Activated B cell treated with CpG ODN at 0.5 μM for 24 hours (primary cell): Measurements from ENCODE around the gene RPN2. TPM values are rescaled to one million over a fixed set of nuclear protein-coding genes. Genes with fewer than 3 reads are reported as not detected.

ENCODE experiments used
- ATAC-seq: fragments of 200-7000 bp; cut with Tn5 transposase; one replicate; pipeline ENCODE4 v1.10.0; 2021; ENCODE audit warnings: low read depth, mild to moderate bottlenecking, moderate library complexity
- CTCF ChIA-PET: fragments of 350-600 bp; sonication (Branson Sonifier 250); formaldehyde crosslinking; loops from one replicate; lab custom pipeline; 2021; ENCODE audit warnings: antibody characterized with exemption; lab: Charles Lee
- POLR2A ChIA-PET: fragments of 350-600 bp; sonication (Branson Sonifier 250); formaldehyde crosslinking; loops from one replicate; lab custom pipeline; 2021; ENCODE audit warnings: antibody characterized with exemption; lab: Charles Lee
- DNase-seq: peaks from one replicate; pipeline ENCODE4 v3.0.0; 2022
- H3K27ac Mint-ChIP-seq: one replicate; pipeline ENCODE4 v1.8.0; 2020; ENCODE audit warnings: mixed read lengths
- H3K27me3 Mint-ChIP-seq: one replicate; pipeline ENCODE4 v1.8.0; 2021; ENCODE audit warnings: mixed read lengths
- H3K36me3 Mint-ChIP-seq: one replicate; pipeline ENCODE4 v1.8.0; 2021; ENCODE audit warnings: low read depth, mixed read lengths
- H3K4me1 Mint-ChIP-seq: one replicate; pipeline ENCODE4 v1.8.0; 2021; ENCODE audit warnings: mixed read lengths
- H3K4me3 Mint-ChIP-seq: one replicate; pipeline ENCODE4 v1.8.0; 2020; ENCODE audit warnings: mild to moderate bottlenecking, mixed read lengths
- H3K9me3 Mint-ChIP-seq: one replicate; pipeline ENCODE4 v1.8.0; 2020; ENCODE audit warnings: mixed read lengths
- CTCF ChIP-seq: fragments of 200-600 bp; IDR thresholded peaks from one replicate; pipeline ENCODE4 v1.8.0; 2022; ENCODE audit warnings: antibody characterized with exemption, mild to moderate bottlenecking
- intact Hi-C: fragments of 100-400 bp; cut with micrococcal nuclease; formaldehyde crosslinking; loops from one replicate; pipeline ENCODE4 v1.15.1; 2024
- total RNA-seq: library from RNA; stranded (reverse); gene quantifications from 2 replicates; pipeline ENCODE4 v1.2.3, GENCODE V29; 2022

The RPN2 gene
- total RNA-seq, 1 donor from 2014 or later: 106 TPM

GRCh38 chr20:37271421-37271768 is 92.3 kb downstream of the RPN2 start:
- ATAC-seq (no peak), DNase-seq (no peak)
- peak overlapping the region; percentile 72 for H3K27ac Mint-ChIP-seq
- H3K9me3 Mint-ChIP-seq: no peaks in the 10 kb centered on the region
- peaks cover 58% of the 10 kb centered on the region for H3K4me1 Mint-ChIP-seq
- POLR2A ChIA-PET: interaction anchor here (1.1 to 3.0 kb wide), 8 partner anchors 18 to 262 kb away, joined by 5 to 20 read pairs (median 12); partner anchors contain the start of genes MANBAL, MROH8, RPN2 and SRC
- no peaks in the 10 kb centered on the region for H3K27me3 Mint-ChIP-seq
- H3K36me3 Mint-ChIP-seq: no peaks in the 10 kb centered on the region
- CTCF ChIA-PET: interaction anchor here (1.5 to 7.9 kb wide), 6 partner anchors 18 to 265 kb away, joined by 8 to 59 read pairs (median 14); partner anchors contain the start of gene MANBAL
- intact Hi-C loops: loop anchor here (2.0 to 10.0 kb wide), 4 partner anchors 45 to 427 kb away; no protein-coding TSS in a partner anchor
- H3K4me3 Mint-ChIP-seq: no peak overlapping the region
- TF ChIP-seq CTCF: no peak

GRCh38 chr20:37273988-37274387 is 94.9 kb downstream of the RPN2 start:
- Mint-ChIP-seq H3K9me3 (no peaks in the 10 kb centered on the region), H3K27ac (peak overlapping the region; percentile 81), H3K4me1 (peaks cover 69% of the 10 kb centered on the region), H3K4me3 (no peak overlapping the region), H3K36me3 (no peaks in the 10 kb centered on the region), H3K27me3 (no peaks in the 10 kb centered on the region)
- ChIA-PET CTCF (interaction anchor here (7.9 kb wide), 1 partner anchor 260 kb away, joined by 42 read pairs; no protein-coding TSS in a partner anchor), POLR2A (interaction anchor here (0.6 to 2.2 kb wide), 3 partner anchors 16 to 110 kb away, joined by 3 to 10 read pairs (median 5); partner anchors contain the start of genes MANBAL and SRC)
- ATAC-seq (no peak), DNase-seq (no peak)
- TF ChIP-seq CTCF: no peak
- intact Hi-C loops: loop anchor here (10.0 kb wide), 1 partner anchor 429 kb away; no protein-coding TSS in a partner anchor

- Mint-ChIP-seq H3K4me3 (peak overlapping the region; percentile 45), H3K4me1 (peaks cover 63% of the 10 kb centered on the region), H3K36me3 (no peaks in the 10 kb centered on the region), H3K27ac (peak overlapping the region; percentile 81), H3K9me3 (no peaks in the 10 kb centered on the region), H3K27me3 (no peaks in the 10 kb centered on the region)
- no peak for DNase-seq
- ChIA-PET CTCF (interaction anchor here (0.8 to 1.0 kb wide), 2 partner anchors 110 to 258 kb away, joined by 3 read pairs; no protein-coding TSS in a partner anchor), POLR2A (no interaction called here)
- TF ChIP-seq CTCF: no peak
- peak; percentile 59 for ATAC-seq
- intact Hi-C loops: loop anchor here (10.0 kb wide), 1 partner anchor 430 kb away; no protein-coding TSS in a partner anchor
Measured at GRCh38 chr20:37274851-37275524, 95.9 kb downstream of the RPN2 start.

GRCh38 chr20:37276494-37277252 is 97.5 kb downstream of the RPN2 start:
- ChIA-PET CTCF (interaction anchor here (0.6 to 3.1 kb wide), 12 partner anchors 9 to 258 kb away, joined by 3 to 16 read pairs (median 4); partner anchors contain the start of gene MANBAL), POLR2A (interaction anchor here (0.7 to 2.0 kb wide), 11 partner anchors 10 to 108 kb away, joined by 3 to 44 read pairs (median 3); partner anchors contain the start of gene MANBAL)
- Mint-ChIP-seq H3K9me3 (no peaks in the 10 kb centered on the region), H3K36me3 (no peaks in the 10 kb centered on the region), H3K27ac (peak overlapping the region; percentile 81), H3K4me1 (peaks cover 47% of the 10 kb centered on the region), H3K4me3 (peak overlapping the region; percentile 39), H3K27me3 (no peaks in the 10 kb centered on the region)
- DNase-seq (no peak), ATAC-seq (peak; percentile 69)
- TF ChIP-seq CTCF: no peak
- intact Hi-C loops: loop anchor here (1.0 to 10.0 kb wide), 2 partner anchors 13 to 432 kb away; partner anchors contain the start of gene MANBAL
